ENCODE results near the gene PIAS2. TPM values are rescaled to one million over a fixed set of nuclear protein-coding genes. Genes with fewer than 3 reads are reported as not detected.

Gene PIAS2
- total RNA-seq, 1 donor from 2014 or later: 36.0 TPM

GRCh38 chr18:46830633-46831032 lies 86.7 kb downstream of the PIAS2 start:
- DNase-seq: no peak
- intact Hi-C loops (cut with micrococcal nuclease): no loop called here
- no peak overlapping the region for H3K27ac Mint-ChIP-seq
- H3K36me3 Mint-ChIP-seq (ENCODE audit: low read depth): peaks cover 68% of the 10 kb centered on the region
- no peaks in the 10 kb centered on the region for H3K9me3 Mint-ChIP-seq
- no peak for TF ChIP-seq CTCF (IDR thresholded peaks at IDR 0.05)
- no peaks in the 10 kb centered on the region for H3K4me1 Mint-ChIP-seq
- H3K4me3 Mint-ChIP-seq: no peak overlapping the region
- ATAC-seq (ENCODE audit: low read depth): no peak
- no peaks in the 10 kb centered on the region for H3K27me3 Mint-ChIP-seq
- CTCF ChIA-PET: no interaction called here
- POLR2A ChIA-PET: no interaction called here

- ATAC-seq (ENCODE audit: low read depth) (no peak), DNase-seq (no peak)
- H3K36me3 Mint-ChIP-seq (ENCODE audit: low read depth): peaks cover 68% of the 10 kb centered on the region
- H3K4me1 Mint-ChIP-seq: no peaks in the 10 kb centered on the region
- no peak overlapping the region for H3K27ac Mint-ChIP-seq
- intact Hi-C loops (cut with micrococcal nuclease): no loop called here
- H3K27me3 Mint-ChIP-seq: no peaks in the 10 kb centered on the region
- ChIA-PET CTCF (no interaction called here), POLR2A (no interaction called here)
- no peaks in the 10 kb centered on the region for H3K9me3 Mint-ChIP-seq
- TF ChIP-seq CTCF (IDR thresholded peaks at IDR 0.05): no peak
- no peak overlapping the region for H3K4me3 Mint-ChIP-seq
Observed at GRCh38 chr18:46829947-46830346, 87.4 kb downstream of the PIAS2 start.

GRCh38 chr18:46829531-46829930 lies 87.8 kb downstream of the PIAS2 start:
- POLR2A ChIA-PET: no interaction called here
- CTCF ChIA-PET: no interaction called here
- Mint-ChIP-seq H3K27ac (no peak overlapping the region), H3K27me3 (no peaks in the 10 kb centered on the region), H3K4me1 (no peaks in the 10 kb centered on the region), H3K36me3 (ENCODE audit: low read depth) (peaks cover 65% of the 10 kb centered on the region), H3K9me3 (no peaks in the 10 kb centered on the region), H3K4me3 (no peak overlapping the region)
- TF ChIP-seq CTCF (IDR thresholded peaks at IDR 0.05): no peak
- ATAC-seq (ENCODE audit: low read depth) (no peak), DNase-seq (no peak)
- intact Hi-C loops (cut with micrococcal nuclease): no loop called here

GRCh38 chr18:46821856-46822711 lies 95.2 kb downstream of the PIAS2 start:
- Mint-ChIP-seq H3K9me3 (no peaks in the 10 kb centered on the region), H3K4me1 (no peaks in the 10 kb centered on the region), H3K27ac (no peak overlapping the region), H3K36me3 (ENCODE audit: low read depth) (peaks cover 48% of the 10 kb centered on the region), H3K4me3 (no peak overlapping the region), H3K27me3 (no peaks in the 10 kb centered on the region)
- no peak for TF ChIP-seq CTCF (IDR thresholded peaks at IDR 0.05)
- ChIA-PET CTCF (no interaction called here), POLR2A (interaction anchor here (0.6 kb wide), 1 partner anchor 1082 kb away, joined by 9 read pairs; no protein-coding TSS in a partner anchor)
- ATAC-seq (ENCODE audit: low read depth) (no peak), DNase-seq (no peak)
- intact Hi-C loops (cut with micrococcal nuclease): no loop called here

- Mint-ChIP-seq H3K9me3 (no peaks in the 10 kb centered on the region), H3K4me3 (no peak overlapping the region), H3K36me3 (ENCODE audit: low read depth) (peaks cover 40% of the 10 kb centered on the region), H3K27me3 (no peaks in the 10 kb centered on the region), H3K27ac (no peak overlapping the region), H3K4me1 (no peaks in the 10 kb centered on the region)
- ATAC-seq (ENCODE audit: low read depth): no peak
- POLR2A ChIA-PET: no interaction called here
- CTCF ChIA-PET: no interaction called here
- no peak for DNase-seq
- TF ChIP-seq CTCF (IDR thresholded peaks at IDR 0.05): no peak
- intact Hi-C loops (cut with micrococcal nuclease): no loop called here
Observed at GRCh38 chr18:46820863-46821262, 96.4 kb downstream of the PIAS2 start.
